ENCODE results near the gene CEACAM1.
A peak's percentile ranks its signal among the peaks of the same experiment; 100 is the strongest.

CEACAM1 gene

DNA sequence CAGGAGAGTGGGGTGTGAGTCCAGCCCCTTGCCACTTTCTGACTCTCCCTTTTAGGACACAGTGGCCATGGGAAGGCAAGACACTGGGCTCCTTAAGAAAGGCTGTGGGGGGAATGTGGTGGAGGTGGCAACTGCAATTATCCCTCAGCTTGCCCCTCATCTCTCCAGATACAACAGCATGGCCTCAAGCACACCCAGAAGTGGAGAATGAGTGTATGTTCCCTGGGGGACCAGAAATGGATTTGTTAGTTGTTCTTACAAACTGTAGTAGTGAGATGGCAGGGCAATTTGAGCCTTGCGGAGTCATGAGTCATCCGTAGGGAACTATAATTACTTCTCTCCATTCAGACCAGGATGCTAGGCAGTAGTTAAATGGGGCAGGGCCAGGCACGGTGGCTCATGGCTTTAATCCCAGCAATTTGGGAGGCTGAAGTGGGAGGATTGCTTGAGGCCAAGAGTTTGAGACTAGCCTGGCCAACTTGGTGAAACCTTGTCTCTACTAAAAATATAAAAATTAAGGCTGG, 59.9 kb downstream of the CEACAM1 start:
- Histone ChIP-seq H3K23ac (ENCODE audit: low read length in 2 of 2) (no peak overlapping the region), H2BK15ac (ENCODE audit: low read depth, poor library complexity, severe bottlenecking) (no peak overlapping the region), H2BK5ac (ENCODE audit: low read depth, low read length, poor library complexity, severe bottlenecking) (no peak overlapping the region), H2BK120ac (ENCODE audit: low read depth, low read length) (no peak overlapping the region), H3K27ac (ENCODE audit: low read length, poor library complexity, severe bottlenecking) (no peak overlapping the region), H4K91ac (ENCODE audit: low read length) (no peak overlapping the region), H2AFZ (ENCODE audit: low read depth, low read length) (no peak overlapping the region), H3K9me3 (ENCODE audit: control insufficient read depth, low read length) (no peaks in the 10 kb centered on the region), H2AK5ac (ENCODE audit: low read length, severe bottlenecking) (no peak overlapping the region), H3K4me3 (ENCODE audit: insufficient read depth in 1 of 2, low read depth in 1 of 2, low read length in 2 of 2) (no peak overlapping the region), H3K4me1 (ENCODE audit: control insufficient read depth, insufficient read depth, low read depth, low read length) (peaks cover 2% of the 10 kb centered on the region), H3K27me3 (ENCODE audit: control insufficient read depth in 1 of 2, insufficient read depth in 1 of 2, low read length in 2 of 2) (peaks cover 13 to 62% of the 10 kb centered on the region in 2 experiments), H3K36me3 (ENCODE audit: control insufficient read depth in 1 of 2, insufficient read depth in 2 of 2, low read depth in 1 of 2, low read length in 2 of 2) (no peaks in the 10 kb centered on the region), H3K4ac (ENCODE audit: low read depth in 1 of 2, low read length in 2 of 2) (no peak overlapping the region), H2BK12ac (ENCODE audit: low read length in 2 of 2) (no peak overlapping the region), H3K18ac (ENCODE audit: low read depth in 1 of 2, low read length in 2 of 2) (no peak overlapping the region), H3K79me1 (replicated peaks; ENCODE audit: low read length, poor library complexity, severe bottlenecking) (no peaks in the 10 kb centered on the region), H3K9ac (ENCODE audit: low read length) (no peak overlapping the region), H4K8ac (ENCODE audit: low read length) (no peak overlapping the region), H3K4me2 (ENCODE audit: low read length, poor library complexity, severe bottlenecking) (no peak overlapping the region), H3K14ac (ENCODE audit: low read length in 2 of 2) (no peak overlapping the region)
- 7% methylated on average over 3 of the region's 3 CpGs for WGBS
- peak; percentile 58 for DNase-seq

DNA sequence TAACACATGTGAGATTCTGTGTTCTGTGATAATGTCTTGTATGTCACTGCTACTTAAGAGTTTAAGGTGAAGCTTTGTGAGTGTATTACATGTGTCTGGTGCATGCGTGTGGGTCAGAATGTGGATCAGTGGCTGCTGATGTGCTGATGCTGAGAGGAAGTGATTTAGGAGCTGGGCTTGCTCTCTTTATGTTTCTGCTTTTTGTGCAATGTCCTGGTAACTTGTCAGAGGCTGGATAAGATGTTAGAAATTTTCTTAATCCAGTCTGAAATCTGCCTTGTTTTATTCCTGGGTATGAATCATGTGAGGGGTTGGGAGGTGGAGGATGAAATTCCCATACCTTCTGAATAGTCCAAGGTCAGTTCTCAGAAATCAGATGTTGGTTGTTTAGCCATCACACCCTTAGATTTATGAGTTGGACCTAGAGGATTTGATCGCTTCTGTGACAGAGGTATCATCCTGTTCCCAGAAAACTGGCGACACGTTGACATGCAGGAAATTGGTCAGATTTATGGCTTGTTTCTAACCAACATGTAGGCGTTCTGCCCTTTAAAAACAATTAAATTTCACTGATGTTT, 61.0 kb downstream of the CEACAM1 start:
- Histone ChIP-seq H4K91ac (ENCODE audit: low read length) (no peak overlapping the region), H2BK12ac (ENCODE audit: low read length in 2 of 2) (no peak overlapping the region), H3K4me3 (ENCODE audit: insufficient read depth in 1 of 2, low read depth in 1 of 2, low read length in 2 of 2) (no peak overlapping the region), H3K9me3 (ENCODE audit: control insufficient read depth, low read length) (no peaks in the 10 kb centered on the region), H2AK5ac (ENCODE audit: low read length, severe bottlenecking) (no peak overlapping the region), H3K4me2 (ENCODE audit: low read length, poor library complexity, severe bottlenecking) (no peak overlapping the region), H3K23ac (ENCODE audit: low read length in 2 of 2) (no peak overlapping the region), H3K36me3 (ENCODE audit: control insufficient read depth in 1 of 2, insufficient read depth in 2 of 2, low read depth in 1 of 2, low read length in 2 of 2) (no peaks in the 10 kb centered on the region), H3K79me1 (replicated peaks; ENCODE audit: low read length, poor library complexity, severe bottlenecking) (no peaks in the 10 kb centered on the region), H3K4me1 (ENCODE audit: control insufficient read depth, insufficient read depth, low read depth, low read length) (peaks cover 2% of the 10 kb centered on the region), H3K18ac (ENCODE audit: low read depth in 1 of 2, low read length in 2 of 2) (no peak overlapping the region), H2BK120ac (ENCODE audit: low read depth, low read length) (no peak overlapping the region), H2AFZ (ENCODE audit: low read depth, low read length) (no peak overlapping the region), H2BK15ac (ENCODE audit: low read depth, poor library complexity, severe bottlenecking) (no peak overlapping the region), H4K8ac (ENCODE audit: low read length) (no peak overlapping the region), H3K27ac (ENCODE audit: low read length, poor library complexity, severe bottlenecking) (no peak overlapping the region), H2BK5ac (ENCODE audit: low read depth, low read length, poor library complexity, severe bottlenecking) (no peak overlapping the region), H3K27me3 (ENCODE audit: control insufficient read depth in 1 of 2, insufficient read depth in 1 of 2, low read length in 2 of 2) (peaks cover 13 to 61% of the 10 kb centered on the region in 2 experiments), H3K14ac (ENCODE audit: low read length in 2 of 2) (no peak overlapping the region), H3K4ac (ENCODE audit: low read depth in 1 of 2, low read length in 2 of 2) (no peak overlapping the region), H3K9ac (ENCODE audit: low read length) (no peak overlapping the region)
- WGBS, result 32% methylated on average over 5 of the region's 5 CpGs
- peak; percentile 7 for DNase-seq

DNA sequence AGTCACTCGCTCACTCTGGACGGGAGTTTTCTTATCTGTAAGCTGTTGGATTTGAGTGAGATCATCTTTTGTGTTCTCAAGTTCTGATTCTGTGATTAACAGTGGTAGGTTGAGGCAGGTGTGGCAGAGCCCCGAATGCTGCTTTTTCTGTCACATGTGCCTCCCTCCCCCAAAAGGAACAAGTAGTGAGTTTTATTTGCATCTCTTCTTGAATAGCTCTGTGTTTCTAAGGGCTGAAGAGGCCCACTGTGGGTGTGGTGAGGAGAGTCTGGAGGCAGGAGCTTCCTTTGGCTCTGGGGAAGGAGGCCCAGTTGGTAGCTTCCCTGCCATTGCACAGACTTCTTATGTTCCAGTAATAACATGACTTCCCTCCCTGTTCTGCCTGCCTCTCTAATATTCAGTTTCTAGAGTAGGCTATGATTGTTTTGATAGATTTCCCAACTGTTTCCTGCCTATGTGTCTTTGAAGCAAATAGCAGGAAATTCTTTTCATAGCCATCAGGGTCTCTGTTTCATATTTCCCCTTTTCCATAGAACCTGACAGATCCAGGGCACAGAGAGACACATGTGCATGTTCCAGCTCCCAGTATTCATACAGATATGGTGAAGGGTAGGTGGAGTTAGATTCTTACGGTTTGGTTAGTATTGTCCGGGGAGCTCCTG, 61.6 kb downstream of the CEACAM1 start:
- no peak overlapping the region for H2BK15ac ChIP-seq (ENCODE audit: low read depth, poor library complexity, severe bottlenecking)
- no peak overlapping the region for H3K4me2 ChIP-seq (ENCODE audit: low read length, poor library complexity, severe bottlenecking)
- H3K4ac ChIP-seq (ENCODE audit: low read depth in 1 of 2, low read length in 2 of 2), result no peak overlapping the region
- no peak overlapping the region for H2AK5ac ChIP-seq (ENCODE audit: low read length, severe bottlenecking)
- H3K79me1 ChIP-seq (replicated peaks; ENCODE audit: low read length, poor library complexity, severe bottlenecking), result no peaks in the 10 kb centered on the region
- H3K4me3 ChIP-seq (ENCODE audit: insufficient read depth in 1 of 2, low read depth in 1 of 2, low read length in 2 of 2), result no peak overlapping the region
- H3K18ac ChIP-seq (ENCODE audit: low read depth in 1 of 2, low read length in 2 of 2), result no peak overlapping the region
- peaks cover 2% of the 10 kb centered on the region for H3K4me1 ChIP-seq (ENCODE audit: control insufficient read depth, insufficient read depth, low read depth, low read length)
- H2BK5ac ChIP-seq (ENCODE audit: low read depth, low read length, poor library complexity, severe bottlenecking), result no peak overlapping the region
- H3K36me3 ChIP-seq (ENCODE audit: control insufficient read depth in 1 of 2, insufficient read depth in 2 of 2, low read depth in 1 of 2, low read length in 2 of 2), result no peaks in the 10 kb centered on the region
- H3K27me3 ChIP-seq (ENCODE audit: control insufficient read depth in 1 of 2, insufficient read depth in 1 of 2, low read length in 2 of 2), result peaks cover 11 to 61% of the 10 kb centered on the region in 2 experiments
- H4K91ac ChIP-seq (ENCODE audit: low read length), result no peak overlapping the region
- no peak overlapping the region for H2BK12ac ChIP-seq (ENCODE audit: low read length in 2 of 2)
- H3K9me3 ChIP-seq (ENCODE audit: control insufficient read depth, low read length), result no peaks in the 10 kb centered on the region
- no peak overlapping the region for H3K23ac ChIP-seq (ENCODE audit: low read length in 2 of 2)
- no peak overlapping the region for H3K9ac ChIP-seq (ENCODE audit: low read length)
- H2BK120ac ChIP-seq (ENCODE audit: low read depth, low read length), result no peak overlapping the region
- DNase-seq, result no peak
- H4K8ac ChIP-seq (ENCODE audit: low read length), result no peak overlapping the region
- 85% methylated on average over 4 of the region's 5 CpGs for WGBS
- H3K14ac ChIP-seq (ENCODE audit: low read length in 2 of 2), result no peak overlapping the region
- H3K27ac ChIP-seq (ENCODE audit: low read length, poor library complexity, severe bottlenecking), result no peak overlapping the region
- no peak overlapping the region for H2AFZ ChIP-seq (ENCODE audit: low read depth, low read length)

DNA sequence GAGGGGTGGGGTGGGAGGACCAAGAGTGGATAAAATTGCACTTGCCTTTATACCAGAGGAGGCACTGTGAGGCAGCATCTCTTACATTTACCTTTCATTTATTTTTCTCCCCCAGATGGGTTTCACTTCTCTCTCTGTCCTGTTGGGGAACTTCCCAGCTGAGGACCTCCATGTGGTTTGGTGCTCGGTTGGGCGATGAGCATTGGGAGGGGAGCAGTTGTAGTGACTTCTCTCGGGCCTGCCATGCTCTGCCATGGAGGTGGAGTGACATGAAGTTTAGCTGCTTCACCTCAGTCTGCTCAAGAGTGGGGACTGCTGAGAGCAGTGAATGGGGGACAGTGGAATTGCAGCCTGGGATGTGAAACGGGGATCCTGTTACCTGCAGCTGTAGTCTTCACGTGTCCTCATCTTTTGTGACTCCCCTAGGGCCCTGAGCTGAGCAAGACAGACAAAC, 62.4 kb downstream of the CEACAM1 start:
- Histone ChIP-seq H3K14ac (ENCODE audit: low read length in 2 of 2) (no peak overlapping the region), H3K27ac (ENCODE audit: low read length, poor library complexity, severe bottlenecking) (no peak overlapping the region), H2AK5ac (ENCODE audit: low read length, severe bottlenecking) (no peak overlapping the region), H3K4me1 (ENCODE audit: control insufficient read depth, insufficient read depth, low read depth, low read length) (peaks cover 2% of the 10 kb centered on the region), H2BK12ac (ENCODE audit: low read length in 2 of 2) (no peak overlapping the region), H3K27me3 (ENCODE audit: control insufficient read depth in 1 of 2, insufficient read depth in 1 of 2, low read length in 2 of 2) (peaks cover 6 to 59% of the 10 kb centered on the region in 2 experiments), H3K18ac (ENCODE audit: low read depth in 1 of 2, low read length in 2 of 2) (no peak overlapping the region), H3K9ac (ENCODE audit: low read length) (no peak overlapping the region), H2BK5ac (ENCODE audit: low read depth, low read length, poor library complexity, severe bottlenecking) (no peak overlapping the region), H4K91ac (ENCODE audit: low read length) (peak overlapping the region; percentile 63), H3K4me2 (ENCODE audit: low read length, poor library complexity, severe bottlenecking) (no peak overlapping the region), H3K4ac (ENCODE audit: low read depth in 1 of 2, low read length in 2 of 2) (no peak overlapping the region), H3K23ac (ENCODE audit: low read length in 2 of 2) (no peak overlapping the region), H2AFZ (ENCODE audit: low read depth, low read length) (no peak overlapping the region), H2BK120ac (ENCODE audit: low read depth, low read length) (no peak overlapping the region), H3K4me3 (ENCODE audit: insufficient read depth in 1 of 2, low read depth in 1 of 2, low read length in 2 of 2) (no peak overlapping the region), H3K79me1 (replicated peaks; ENCODE audit: low read length, poor library complexity, severe bottlenecking) (no peaks in the 10 kb centered on the region), H4K8ac (ENCODE audit: low read length) (no peak overlapping the region), H3K36me3 (ENCODE audit: control insufficient read depth in 1 of 2, insufficient read depth in 2 of 2, low read depth in 1 of 2, low read length in 2 of 2) (no peaks in the 10 kb centered on the region), H2BK15ac (ENCODE audit: low read depth, poor library complexity, severe bottlenecking) (no peak overlapping the region), H3K9me3 (ENCODE audit: control insufficient read depth, low read length) (no peaks in the 10 kb centered on the region)
- DNase-seq, result no peak
- 81% methylated on average over 5 of the region's 5 CpGs for WGBS
